Measurements from ENCODE around the gene KASH5. TPM values are rescaled to one million over a fixed set of nuclear protein-coding genes. Genes with fewer than 3 reads are reported as not detected.

KASH5 gene
- total RNA-seq, 1 donor from 2014 or later: not detected

DNA sequence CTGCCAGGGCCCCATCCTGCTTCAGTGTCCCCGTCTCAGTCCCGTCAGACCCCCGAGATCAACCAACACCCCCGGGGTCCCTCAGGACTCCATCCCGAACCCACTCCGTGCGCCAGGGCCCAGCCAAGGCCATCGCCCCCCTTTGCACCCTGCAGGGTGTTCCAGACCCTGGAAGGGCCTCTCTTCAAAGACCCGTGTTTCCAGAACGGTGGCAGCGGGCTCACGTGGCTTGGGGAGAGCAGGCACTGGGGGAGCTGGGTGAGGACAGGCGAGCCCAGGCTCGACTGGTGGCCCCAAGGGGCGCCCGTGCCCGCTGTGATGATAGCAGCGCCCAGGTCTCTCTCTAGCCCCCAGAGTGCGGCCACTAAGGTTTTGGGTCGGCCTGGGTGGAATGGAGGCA, 1.4 kb downstream of the KASH5 start:
- Mint-ChIP-seq H3K9me3 (ENCODE audit: low read depth) (no peaks in the 10 kb centered on the region), H3K4me3 (ENCODE audit: low read depth) (no peak overlapping the region), H3K4me1 (ENCODE audit: low read depth) (no peaks in the 10 kb centered on the region), H3K36me3 (ENCODE audit: insufficient read depth) (no peaks in the 10 kb centered on the region), H3K27me3 (peaks cover 27% of the 10 kb centered on the region), H3K27ac (no peak overlapping the region)
- DNase-seq (ENCODE audit: low spot score, unreplicated experiment): no peak
- TF ChIP-seq, protein P1, sequence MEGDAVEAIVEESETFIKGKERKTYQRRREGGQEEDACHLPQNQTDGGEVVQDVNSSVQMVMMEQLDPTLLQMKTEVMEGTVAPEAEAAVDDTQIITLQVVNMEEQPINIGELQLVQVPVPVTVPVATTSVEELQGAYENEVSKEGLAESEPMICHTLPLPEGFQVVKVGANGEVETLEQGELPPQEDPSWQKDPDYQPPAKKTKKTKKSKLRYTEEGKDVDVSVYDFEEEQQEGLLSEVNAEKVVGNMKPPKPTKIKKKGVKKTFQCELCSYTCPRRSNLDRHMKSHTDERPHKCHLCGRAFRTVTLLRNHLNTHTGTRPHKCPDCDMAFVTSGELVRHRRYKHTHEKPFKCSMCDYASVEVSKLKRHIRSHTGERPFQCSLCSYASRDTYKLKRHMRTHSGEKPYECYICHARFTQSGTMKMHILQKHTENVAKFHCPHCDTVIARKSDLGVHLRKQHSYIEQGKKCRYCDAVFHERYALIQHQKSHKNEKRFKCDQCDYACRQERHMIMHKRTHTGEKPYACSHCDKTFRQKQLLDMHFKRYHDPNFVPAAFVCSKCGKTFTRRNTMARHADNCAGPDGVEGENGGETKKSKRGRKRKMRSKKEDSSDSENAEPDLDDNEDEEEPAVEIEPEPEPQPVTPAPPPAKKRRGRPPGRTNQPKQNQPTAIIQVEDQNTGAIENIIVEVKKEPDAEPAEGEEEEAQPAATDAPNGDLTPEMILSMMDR (IDR thresholded peaks at IDR 0.05; ENCODE audit: unreplicated experiment): no peak

DNA sequence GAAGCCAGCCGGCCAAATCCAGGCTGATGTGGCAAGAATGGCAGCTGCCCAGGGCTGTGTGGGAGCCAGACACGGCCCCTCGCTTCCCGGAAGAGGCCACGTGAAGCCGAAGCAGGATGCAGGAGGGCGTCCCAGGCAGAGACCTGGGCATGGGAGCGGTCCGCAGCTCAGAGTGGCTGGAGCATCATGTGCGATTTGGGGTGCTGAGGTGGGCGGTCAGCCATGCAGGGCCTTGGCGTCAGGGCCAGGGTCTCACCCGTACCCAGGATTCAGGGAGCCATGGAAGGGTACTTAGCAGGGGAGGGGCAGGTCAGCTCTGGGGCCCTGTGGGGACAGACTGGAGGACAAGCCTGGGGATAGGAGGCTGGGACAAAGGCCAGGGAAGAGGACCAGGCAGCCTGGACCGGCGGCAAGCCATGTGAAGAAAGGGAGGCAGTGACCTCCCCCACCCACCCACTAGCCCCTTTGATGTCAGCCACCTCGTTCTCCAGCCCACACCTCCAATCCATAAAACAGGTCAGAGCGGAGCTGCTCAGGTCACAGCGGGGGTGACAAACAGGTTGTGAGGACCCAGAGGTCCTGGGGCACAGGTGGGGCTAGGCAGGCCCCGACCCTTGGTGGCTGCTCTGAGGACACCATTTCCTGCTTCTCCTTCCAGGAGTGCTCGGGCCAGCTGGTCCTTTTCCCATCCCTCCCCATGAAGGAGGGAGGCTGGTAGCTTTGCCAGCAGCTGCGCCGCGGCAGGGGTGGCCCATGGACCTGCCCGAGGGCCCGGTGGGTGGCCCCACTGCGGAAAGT, 2.3 kb downstream of the KASH5 start:
- H3K27me3 Mint-ChIP-seq: peaks cover 27% of the 10 kb centered on the region
- TF ChIP-seq, protein P1 (IDR thresholded peaks at IDR 0.05; ENCODE audit: unreplicated experiment): no peak
- DNase-seq (ENCODE audit: low spot score, unreplicated experiment): no peak
- no peak overlapping the region for H3K27ac Mint-ChIP-seq
- H3K4me3 Mint-ChIP-seq (ENCODE audit: low read depth): no peak overlapping the region
- no peaks in the 10 kb centered on the region for H3K4me1 Mint-ChIP-seq (ENCODE audit: low read depth)
- no peaks in the 10 kb centered on the region for H3K9me3 Mint-ChIP-seq (ENCODE audit: low read depth)
- no peaks in the 10 kb centered on the region for H3K36me3 Mint-ChIP-seq (ENCODE audit: insufficient read depth)

DNA sequence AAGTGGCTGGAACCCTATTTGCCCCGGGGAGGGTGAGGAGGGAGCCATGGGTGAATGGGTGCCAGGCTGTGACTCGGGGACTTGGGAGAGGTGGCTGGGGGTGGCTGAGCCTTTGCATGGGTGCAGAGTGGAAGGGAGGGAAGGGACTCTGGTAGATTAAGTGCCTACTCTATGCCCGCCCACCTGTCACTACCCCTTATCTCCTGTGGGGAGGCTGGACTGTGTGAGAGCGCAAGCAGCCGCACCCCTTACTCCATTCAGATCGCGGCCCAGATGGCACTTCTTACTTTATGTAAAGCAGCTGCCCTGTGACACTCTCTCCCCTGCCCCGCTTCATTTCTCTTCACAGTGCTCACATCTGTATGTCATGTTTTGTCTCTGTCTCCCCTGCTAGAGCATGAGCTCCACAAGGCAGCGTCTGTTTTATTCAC, 2.9 kb downstream of the KASH5 start:
- H3K27me3 Mint-ChIP-seq: peaks cover 27% of the 10 kb centered on the region
- no peaks in the 10 kb centered on the region for H3K36me3 Mint-ChIP-seq (ENCODE audit: insufficient read depth)
- H3K27ac Mint-ChIP-seq: no peak overlapping the region
- H3K9me3 Mint-ChIP-seq (ENCODE audit: low read depth): no peaks in the 10 kb centered on the region
- TF ChIP-seq, protein P1 (IDR thresholded peaks at IDR 0.05; ENCODE audit: unreplicated experiment): no peak
- no peaks in the 10 kb centered on the region for H3K4me1 Mint-ChIP-seq (ENCODE audit: low read depth)
- no peak overlapping the region for H3K4me3 Mint-ChIP-seq (ENCODE audit: low read depth)
- DNase-seq (ENCODE audit: low spot score, unreplicated experiment): no peak

DNA sequence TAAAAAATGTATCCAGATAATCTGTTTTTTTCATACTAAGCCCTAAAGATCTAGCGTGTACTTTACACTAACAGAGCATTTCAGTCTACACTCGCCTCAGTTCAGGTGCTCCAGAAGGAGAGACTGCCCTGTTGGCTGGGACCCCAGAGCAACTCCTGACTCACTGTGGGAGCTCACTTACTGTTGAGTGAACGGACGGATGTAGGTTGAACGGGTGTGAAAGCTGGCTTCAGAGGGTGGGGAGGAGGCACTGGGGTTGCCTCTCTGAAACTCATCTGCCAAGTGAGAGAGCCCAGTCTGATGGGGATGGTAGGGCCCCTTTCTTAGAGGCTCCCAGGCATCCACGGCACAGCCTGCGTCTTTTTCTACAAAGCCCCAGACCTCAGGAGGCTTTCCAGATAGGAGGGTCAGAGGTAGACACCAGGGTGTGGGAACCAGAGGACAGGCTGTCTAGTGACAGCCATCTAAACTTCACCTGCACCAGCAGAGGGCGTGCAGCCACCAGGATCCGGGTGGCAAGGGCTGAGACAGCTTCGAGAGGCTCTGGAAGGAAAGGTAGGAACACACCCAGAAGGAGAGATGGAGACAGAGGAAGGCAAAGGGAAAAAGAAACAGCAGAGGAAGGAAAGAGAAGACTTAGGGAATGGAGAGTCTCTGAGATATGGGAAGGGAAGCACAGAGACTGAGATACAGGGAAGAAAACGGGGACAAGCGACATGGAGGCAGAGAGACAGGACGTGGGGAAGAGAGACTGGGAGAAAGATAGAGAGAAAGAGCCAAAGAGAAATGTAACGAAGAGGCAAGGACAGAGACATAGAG, 3.7 kb downstream of the KASH5 start:
- Mint-ChIP-seq H3K36me3 (ENCODE audit: insufficient read depth) (no peaks in the 10 kb centered on the region), H3K9me3 (ENCODE audit: low read depth) (no peaks in the 10 kb centered on the region), H3K27me3 (peaks cover 27% of the 10 kb centered on the region), H3K4me1 (ENCODE audit: low read depth) (no peaks in the 10 kb centered on the region), H3K4me3 (ENCODE audit: low read depth) (no peak overlapping the region), H3K27ac (no peak overlapping the region)
- peak; percentile 65 for DNase-seq (ENCODE audit: low spot score, unreplicated experiment)
- TF ChIP-seq, protein P1 (IDR thresholded peaks at IDR 0.05; ENCODE audit: unreplicated experiment): peak; percentile 91

DNA sequence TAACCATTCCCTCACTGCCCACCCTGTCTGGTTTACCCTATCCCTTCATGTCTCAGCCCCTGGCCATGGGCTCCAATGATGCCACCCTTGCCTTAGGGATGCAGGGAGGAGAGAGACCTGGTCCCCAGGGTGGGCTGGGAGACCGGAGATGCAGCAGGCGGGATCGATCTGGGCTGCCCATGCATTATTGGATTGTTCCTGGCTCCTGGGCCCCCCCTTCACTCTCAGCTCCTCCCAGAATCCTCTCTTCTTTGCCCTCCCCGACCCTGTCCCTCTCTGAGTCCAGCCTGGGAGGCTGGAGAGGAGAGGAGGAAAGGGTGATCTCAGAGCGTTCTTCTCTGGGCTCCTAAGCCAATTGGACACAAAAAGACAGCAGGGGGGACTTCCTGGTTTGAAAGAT, 5.8 kb downstream of the KASH5 start:
- Mint-ChIP-seq H3K9me3 (ENCODE audit: low read depth) (no peaks in the 10 kb centered on the region), H3K27me3 (peaks cover 35% of the 10 kb centered on the region), H3K4me3 (ENCODE audit: low read depth) (no peak overlapping the region), H3K36me3 (ENCODE audit: insufficient read depth) (no peaks in the 10 kb centered on the region), H3K4me1 (ENCODE audit: low read depth) (peaks cover 2% of the 10 kb centered on the region), H3K27ac (no peak overlapping the region)
- no peak for DNase-seq (ENCODE audit: low spot score, unreplicated experiment)
- TF ChIP-seq, protein P1 (IDR thresholded peaks at IDR 0.05; ENCODE audit: unreplicated experiment): no peak

Data from progenitor cell of endocrine pancreas (in vitro differentiated cells).